Ovary (tissue), 3 donors: ENCODE data around the gene HSPE1.

ENCODE experiments used
- POLR2A ChIP-seq: fragments of 450-650 bp; IDR thresholded peaks from one replicate; pipeline ENCODE4 v1.6.1; 2017; ENCODE audit warnings: antibody characterized with exemption, mild to moderate bottlenecking, moderate library complexity
- TF ChIP-seq, protein P1 (sequence below), 3 donors: fragments of 450-650 bp in 2 of 3; fragments of 200-600 bp in 1 of 3; IDR thresholded peaks; one replicate each; pipeline versions ENCODE4 v1.5.1 to v1.8.0; 2016 to 2022; ENCODE audit warnings: antibody characterized with exemption in 3 of 3, mild to moderate bottlenecking in 1 of 3
- donor health status: DM: no; HTN: no; CAD: no.

DNA sequence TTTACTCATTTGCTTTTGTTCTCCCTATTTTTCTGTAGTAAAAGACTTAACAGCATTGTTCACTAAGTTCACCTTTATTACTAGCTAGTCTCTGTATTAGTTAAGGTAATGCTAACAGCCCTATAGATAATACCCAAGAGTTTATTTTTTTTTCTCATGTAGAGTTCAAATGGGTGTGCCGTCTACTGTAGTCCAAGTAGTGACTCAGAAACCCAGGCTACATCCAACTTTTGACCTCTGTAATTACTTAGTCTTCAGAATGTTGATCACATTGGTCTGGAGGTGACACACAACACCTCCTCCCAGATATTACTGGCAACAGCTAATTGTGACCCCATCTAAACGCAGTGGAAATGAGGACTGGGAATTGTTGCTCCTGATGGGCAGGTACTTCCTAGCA is 39.1 kb upstream of the HSPE1 start:
- TF ChIP-seq, protein P1, sequence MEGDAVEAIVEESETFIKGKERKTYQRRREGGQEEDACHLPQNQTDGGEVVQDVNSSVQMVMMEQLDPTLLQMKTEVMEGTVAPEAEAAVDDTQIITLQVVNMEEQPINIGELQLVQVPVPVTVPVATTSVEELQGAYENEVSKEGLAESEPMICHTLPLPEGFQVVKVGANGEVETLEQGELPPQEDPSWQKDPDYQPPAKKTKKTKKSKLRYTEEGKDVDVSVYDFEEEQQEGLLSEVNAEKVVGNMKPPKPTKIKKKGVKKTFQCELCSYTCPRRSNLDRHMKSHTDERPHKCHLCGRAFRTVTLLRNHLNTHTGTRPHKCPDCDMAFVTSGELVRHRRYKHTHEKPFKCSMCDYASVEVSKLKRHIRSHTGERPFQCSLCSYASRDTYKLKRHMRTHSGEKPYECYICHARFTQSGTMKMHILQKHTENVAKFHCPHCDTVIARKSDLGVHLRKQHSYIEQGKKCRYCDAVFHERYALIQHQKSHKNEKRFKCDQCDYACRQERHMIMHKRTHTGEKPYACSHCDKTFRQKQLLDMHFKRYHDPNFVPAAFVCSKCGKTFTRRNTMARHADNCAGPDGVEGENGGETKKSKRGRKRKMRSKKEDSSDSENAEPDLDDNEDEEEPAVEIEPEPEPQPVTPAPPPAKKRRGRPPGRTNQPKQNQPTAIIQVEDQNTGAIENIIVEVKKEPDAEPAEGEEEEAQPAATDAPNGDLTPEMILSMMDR (IDR thresholded peaks at IDR 0.05): no peak
- no peak for TF ChIP-seq POLR2A
